Trophoblast cell (in vitro differentiated cells and primary cell): ENCODE data around the gene SQOR.
A peak's percentile ranks its signal among the peaks of the same experiment; 100 is the strongest.

Experiments
- DNase-seq, 2 donors: peaks; one replicate each; pipeline ENCODE4 v3.0.0-alpha.2; 2016
- H2AFZ ChIP-seq: 2 replicates; pipeline ENCODE4 v1.6.1; 2013; ENCODE audit warnings: low read length, moderate library complexity, mild to moderate bottlenecking; ENCODE audit not compliant: insufficient read depth, poor library complexity
- H2AK5ac ChIP-seq: 2 replicates; pipeline ENCODE4 v1.6.1; 2013; ENCODE audit warnings: mild to moderate bottlenecking, low read length
- H2BK120ac ChIP-seq: 2 replicates; pipeline ENCODE4 v1.6.1; 2013; ENCODE audit warnings: low read length, mild to moderate bottlenecking, moderate library complexity; ENCODE audit not compliant: insufficient read depth, poor library complexity
- H2BK12ac ChIP-seq: 2 replicates; pipeline ENCODE4 v1.6.1; 2013; ENCODE audit warnings: mild to moderate bottlenecking, low read length, moderate library complexity
- H2BK5ac ChIP-seq: 2 replicates; pipeline ENCODE4 v1.6.1; 2013; ENCODE audit warnings: low read length, low read depth, moderate library complexity, mild to moderate bottlenecking; ENCODE audit not compliant: poor library complexity
- H3K14ac ChIP-seq: 2 replicates; pipeline ENCODE4 v1.6.1; 2013; ENCODE audit warnings: mild to moderate bottlenecking, low read length
- H3K18ac ChIP-seq: 2 replicates; pipeline ENCODE4 v1.6.1; 2013; ENCODE audit warnings: mild to moderate bottlenecking, low read length
- H3K23ac ChIP-seq: 2 replicates; pipeline ENCODE4 v1.6.1; 2013; ENCODE audit warnings: low read length
- H3K27ac ChIP-seq: 2 replicates; pipeline ENCODE4 v1.5.1; 2013; ENCODE audit warnings: low read depth, mild to moderate bottlenecking, inconsistent platforms, low read length, moderate library complexity
- H3K27me3 ChIP-seq: 2 replicates; pipeline ENCODE4 v1.6.1; 2013; ENCODE audit warnings: inconsistent platforms, mild to moderate bottlenecking, low read length, moderate library complexity; ENCODE audit not compliant: insufficient read depth
- H3K36me3 ChIP-seq, 2 experiments: 1 replicate in 1 of 2; 2 replicates in 1 of 2; pipeline ENCODE4 v1.6.1; 2013; ENCODE audit warnings: low read length in 2 of 2, mild to moderate bottlenecking in 2 of 2, moderate library complexity in 1 of 2; ENCODE audit not compliant: insufficient read depth in 2 of 2, control insufficient read depth in 1 of 2
- H3K4ac ChIP-seq: 2 replicates; pipeline ENCODE4 v1.6.1; 2013; ENCODE audit warnings: low read depth, mild to moderate bottlenecking, low read length, moderate library complexity
- H3K4me1 ChIP-seq, 2 experiments: 1 replicate in 1 of 2; 2 replicates in 1 of 2; pipeline ENCODE4 v1.6.1; 2013; ENCODE audit warnings: low read length in 2 of 2, mild to moderate bottlenecking in 2 of 2, moderate library complexity in 1 of 2; ENCODE audit not compliant: insufficient read depth in 2 of 2, control insufficient read depth in 1 of 2
- H3K4me2 ChIP-seq: 2 replicates; pipeline ENCODE4 v1.6.1; 2013; ENCODE audit warnings: inconsistent platforms, mild to moderate bottlenecking, low read length, moderate library complexity
- H3K4me3 ChIP-seq: 2 replicates; pipeline ENCODE4 v1.5.1; 2013; ENCODE audit warnings: mild to moderate bottlenecking, low read depth, low read length, inconsistent platforms
- H3K79me1 ChIP-seq: one replicate; pipeline ENCODE4 v1.6.1; 2013; ENCODE audit warnings: low read length
- H3K79me2 ChIP-seq: 2 replicates; pipeline ENCODE4 v1.6.1; 2013; ENCODE audit warnings: low read length, mild to moderate bottlenecking; ENCODE audit not compliant: control insufficient read depth, insufficient read depth, poor library complexity
- H3K9ac ChIP-seq: 2 replicates; pipeline ENCODE4 v1.6.1; 2013; ENCODE audit warnings: mild to moderate bottlenecking, low read length
- H3K9me3 ChIP-seq: 2 replicates; pipeline ENCODE4 v1.6.1; 2013; ENCODE audit warnings: low read depth, mild to moderate bottlenecking, control low read depth, inconsistent platforms, low read length; ENCODE audit not compliant: insufficient read depth
- H4K12ac ChIP-seq: 2 replicates; pipeline ENCODE4 v1.6.1; 2013; ENCODE audit warnings: low read depth, mild to moderate bottlenecking, low read length, moderate library complexity
- H4K8ac ChIP-seq: 2 replicates; pipeline ENCODE4 v1.6.1; 2013; ENCODE audit warnings: low read depth, mild to moderate bottlenecking, low read length, moderate library complexity
- H4K91ac ChIP-seq: one replicate; pipeline ENCODE4 v1.6.1; 2013; ENCODE audit warnings: low read depth, mild to moderate bottlenecking, low read length, moderate library complexity
- WGBS: extraction: QIAGEN DNeasy Blood & Tissue Kit; methylation state at CpG from one replicate; pipeline ENCODE4 v1.1.7; 2013; ENCODE audit warnings: missing lambda C conversion rate; ENCODE audit not compliant: insufficient read length, insufficient coverage; ENCODE audit errors: extremely low coverage; 5-methylcytosine and 5-hydroxymethylcytosine counted together

SQOR gene

GRCh38 chr15:45654749-45655148, 19.9 kb downstream of the SQOR start:
- no CpG with 5 or more reads among the region's 6 CpGs for WGBS
- H3K14ac ChIP-seq = no peak overlapping the region
- no peak overlapping the region for H3K4ac ChIP-seq
- H2BK120ac ChIP-seq = no peak overlapping the region
- DNase-seq = no peak
- H3K27ac ChIP-seq = no peak overlapping the region
- H3K79me2 ChIP-seq = no peaks in the 10 kb centered on the region
- no peak overlapping the region for H2AK5ac ChIP-seq
- H4K91ac ChIP-seq = no peak overlapping the region
- H3K18ac ChIP-seq = no peak overlapping the region
- H3K79me1 ChIP-seq = no peaks in the 10 kb centered on the region
- H3K4me2 ChIP-seq = no peak overlapping the region
- H2BK12ac ChIP-seq = no peak overlapping the region
- peaks cover 3% of the 10 kb centered on the region for H3K9me3 ChIP-seq
- no peaks in the 10 kb centered on the region for H3K36me3 ChIP-seq
- H3K27me3 ChIP-seq = no peaks in the 10 kb centered on the region
- no peak overlapping the region for H3K9ac ChIP-seq
- H2AFZ ChIP-seq = no peak overlapping the region
- H3K4me3 ChIP-seq = no peak overlapping the region
- no peak overlapping the region for H3K23ac ChIP-seq
- no peak overlapping the region for H4K8ac ChIP-seq
- H3K4me1 ChIP-seq = no peaks in the 10 kb centered on the region
- no peak overlapping the region for H4K12ac ChIP-seq
- no peak overlapping the region for H2BK5ac ChIP-seq

GRCh38 chr15:45657254-45657653, 22.4 kb downstream of the SQOR start:
- no peaks in the 10 kb centered on the region for H3K79me2 ChIP-seq
- no peak overlapping the region for H2BK5ac ChIP-seq
- H3K23ac ChIP-seq = no peak overlapping the region
- H2AK5ac ChIP-seq = no peak overlapping the region
- H3K14ac ChIP-seq = no peak overlapping the region
- H3K4ac ChIP-seq = no peak overlapping the region
- no peak overlapping the region for H3K4me2 ChIP-seq
- peaks cover 0 to 6% of the 10 kb centered on the region in 2 experiments for H3K4me1 ChIP-seq
- H2BK120ac ChIP-seq = no peak overlapping the region
- WGBS = no CpG with 5 or more reads among the region's 2 CpGs
- DNase-seq = no peak
- H4K12ac ChIP-seq = no peak overlapping the region
- H2AFZ ChIP-seq = no peak overlapping the region
- H3K9me3 ChIP-seq = no peaks in the 10 kb centered on the region
- H3K9ac ChIP-seq = no peak overlapping the region
- no peaks in the 10 kb centered on the region for H3K79me1 ChIP-seq
- no peak overlapping the region for H3K4me3 ChIP-seq
- no peak overlapping the region for H4K8ac ChIP-seq
- H4K91ac ChIP-seq = no peak overlapping the region
- no peak overlapping the region for H2BK12ac ChIP-seq
- no peak overlapping the region for H3K18ac ChIP-seq
- no peaks in the 10 kb centered on the region for H3K27me3 ChIP-seq
- no peaks in the 10 kb centered on the region for H3K36me3 ChIP-seq
- H3K27ac ChIP-seq = no peak overlapping the region

GRCh38 chr15:45657764-45658545, 23.1 kb downstream of the SQOR start:
- no peak overlapping the region for H2AFZ ChIP-seq
- no peak overlapping the region for H2AK5ac ChIP-seq
- H3K14ac ChIP-seq = no peak overlapping the region
- H3K27ac ChIP-seq = no peak overlapping the region
- H3K9me3 ChIP-seq = no peaks in the 10 kb centered on the region
- no peak overlapping the region for H4K91ac ChIP-seq
- no peak overlapping the region for H3K23ac ChIP-seq
- H3K18ac ChIP-seq = no peak overlapping the region
- no peak overlapping the region for H2BK120ac ChIP-seq
- no CpG with 5 or more reads among the region's 8 CpGs for WGBS
- no peaks in the 10 kb centered on the region for H3K79me2 ChIP-seq
- no peaks in the 10 kb centered on the region for H3K79me1 ChIP-seq
- DNase-seq = no peak
- no peak overlapping the region for H3K4me2 ChIP-seq
- no peaks in the 10 kb centered on the region for H3K36me3 ChIP-seq
- no peak overlapping the region for H4K12ac ChIP-seq
- H2BK5ac ChIP-seq = no peak overlapping the region
- no peaks in the 10 kb centered on the region for H3K27me3 ChIP-seq
- no peak overlapping the region for H3K9ac ChIP-seq
- H3K4me1 ChIP-seq = peaks cover 0 to 6% of the 10 kb centered on the region in 2 experiments
- no peak overlapping the region for H4K8ac ChIP-seq
- no peak overlapping the region for H2BK12ac ChIP-seq
- H3K4me3 ChIP-seq = no peak overlapping the region
- no peak overlapping the region for H3K4ac ChIP-seq

- DNase-seq = peak in 1 of 2 donors; percentile 32
- Histone ChIP-seq H3K36me3 (no peaks in the 10 kb centered on the region), H3K4ac (no peak overlapping the region), H2BK120ac (no peak overlapping the region), H3K27ac (no peak overlapping the region), H3K4me3 (no peak overlapping the region), H3K9ac (no peak overlapping the region), H3K18ac (no peak overlapping the region), H3K79me1 (no peaks in the 10 kb centered on the region), H4K8ac (no peak overlapping the region), H3K23ac (no peak overlapping the region), H4K12ac (no peak overlapping the region), H2BK5ac (no peak overlapping the region), H2AFZ (no peak overlapping the region), H3K14ac (no peak overlapping the region), H3K9me3 (no peaks in the 10 kb centered on the region), H4K91ac (no peak overlapping the region), H3K4me2 (peak overlapping the region; percentile 2), H2BK12ac (no peak overlapping the region), H3K27me3 (no peaks in the 10 kb centered on the region), H3K79me2 (no peaks in the 10 kb centered on the region), H3K4me1 (peaks cover 0 to 6% of the 10 kb centered on the region in 2 experiments), H2AK5ac (no peak overlapping the region)
- no CpG with 5 or more reads among the region's 5 CpGs for WGBS
Measured at GRCh38 chr15:45660231-45660979, 25.6 kb downstream of the SQOR start.
